Lower leg skin (tissue), 3 donors: Measurements from ENCODE around the gene CCDC169.

Experiments
- POLR2A ChIP-seq, 2 donors: fragments of 450-650 bp; IDR thresholded peaks; one replicate each; pipeline ENCODE4 v1.6.1; 2016 to 2017; ENCODE audit warnings: antibody characterized with exemption in 2 of 2, mild to moderate bottlenecking in 1 of 2, moderate library complexity in 1 of 2
- TF ChIP-seq, protein P1 (sequence below), 3 donors: fragments of 450-650 bp; IDR thresholded peaks; one replicate each; pipeline ENCODE4 v1.5.1; 2016; ENCODE audit warnings: antibody characterized with exemption in 3 of 3, mild to moderate bottlenecking in 3 of 3, moderate library complexity in 2 of 3

DNA sequence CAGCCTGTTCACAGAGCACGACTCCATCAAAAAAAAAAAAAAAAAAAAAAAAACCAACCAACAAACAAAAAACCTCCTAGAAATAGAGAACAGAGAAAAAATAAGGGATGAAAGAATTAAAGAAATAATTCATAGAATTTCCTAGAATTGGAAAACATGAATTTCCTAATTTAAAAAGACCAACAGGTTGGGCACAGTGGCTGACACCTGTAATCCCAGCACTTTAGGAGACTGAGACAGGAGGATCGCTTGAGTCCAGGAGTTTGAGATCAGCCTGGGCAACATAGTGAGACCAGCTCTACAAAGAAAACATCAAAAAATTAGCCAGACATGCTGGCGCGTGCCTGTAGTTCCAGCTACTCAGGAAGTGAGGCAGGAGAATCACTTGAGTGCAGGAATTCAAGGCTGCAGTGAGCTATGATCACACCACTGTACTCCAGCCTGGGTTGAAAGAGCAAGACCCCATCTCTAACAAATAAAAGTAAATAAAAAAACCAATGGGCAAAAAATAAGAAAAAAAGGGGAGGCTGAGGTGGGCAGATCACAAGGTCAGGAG, 42.1 kb upstream of the CCDC169 start:
- TF ChIP-seq POLR2A (IDR thresholded peaks at IDR 0.05): no peak
- TF ChIP-seq, protein P1, sequence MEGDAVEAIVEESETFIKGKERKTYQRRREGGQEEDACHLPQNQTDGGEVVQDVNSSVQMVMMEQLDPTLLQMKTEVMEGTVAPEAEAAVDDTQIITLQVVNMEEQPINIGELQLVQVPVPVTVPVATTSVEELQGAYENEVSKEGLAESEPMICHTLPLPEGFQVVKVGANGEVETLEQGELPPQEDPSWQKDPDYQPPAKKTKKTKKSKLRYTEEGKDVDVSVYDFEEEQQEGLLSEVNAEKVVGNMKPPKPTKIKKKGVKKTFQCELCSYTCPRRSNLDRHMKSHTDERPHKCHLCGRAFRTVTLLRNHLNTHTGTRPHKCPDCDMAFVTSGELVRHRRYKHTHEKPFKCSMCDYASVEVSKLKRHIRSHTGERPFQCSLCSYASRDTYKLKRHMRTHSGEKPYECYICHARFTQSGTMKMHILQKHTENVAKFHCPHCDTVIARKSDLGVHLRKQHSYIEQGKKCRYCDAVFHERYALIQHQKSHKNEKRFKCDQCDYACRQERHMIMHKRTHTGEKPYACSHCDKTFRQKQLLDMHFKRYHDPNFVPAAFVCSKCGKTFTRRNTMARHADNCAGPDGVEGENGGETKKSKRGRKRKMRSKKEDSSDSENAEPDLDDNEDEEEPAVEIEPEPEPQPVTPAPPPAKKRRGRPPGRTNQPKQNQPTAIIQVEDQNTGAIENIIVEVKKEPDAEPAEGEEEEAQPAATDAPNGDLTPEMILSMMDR (IDR thresholded peaks at IDR 0.05): no peak
